Ovary (tissue), 9 donors: ENCODE measurements around the gene CFAP58. TPM values are rescaled to one million over a fixed set of nuclear protein-coding genes. Genes with fewer than 3 reads are reported as not detected.
"Not testable (repeated sequence)": the region's sequence is repeated elsewhere in the genome, so short reads cannot be mapped to it uniquely, and the experiment has no call there.

ENCODE experiments used
- DNase-seq, 5 donors: peaks; one replicate each; pipeline ENCODE4 v3.0.0-alpha.2; 2019 to 2020
- H3K27ac ChIP-seq, 2 donors: fragments of 200-600 bp; one replicate each; pipeline versions ENCODE4 v1.5.1 to v1.8.0; 2019 to 2022
- H3K27me3 ChIP-seq: fragments of 200-600 bp; one replicate; pipeline ENCODE4 v1.8.0; 2022
- H3K36me3 ChIP-seq: fragments of 200-600 bp; sonication (generic); one replicate; pipeline ENCODE4 v1.5.1; 2019
- H3K4me1 ChIP-seq: one replicate; pipeline ENCODE4 v1.8.1; 2013; ENCODE audit warnings: mild to moderate bottlenecking, moderate library complexity; ENCODE audit not compliant: insufficient read depth
- H3K4me3 ChIP-seq: fragments of 200-600 bp; sonication (generic); one replicate; pipeline ENCODE4 v1.5.1; 2017
- H3K9me3 ChIP-seq, 2 donors: fragments of 200-600 bp in 1 of 2; sonication (generic) in 1 of 2; one replicate each; pipeline versions ENCODE4 v1.5.1 to v1.8.1; 2013 to 2019; ENCODE audit warnings: mild to moderate bottlenecking in 1 of 2, moderate library complexity in 1 of 2
- EP300 ChIP-seq: sonication (generic); formaldehyde crosslinking; IDR thresholded peaks from one replicate; pipeline ENCODE4 v1.6.1; 2017; ENCODE audit warnings: antibody characterized with exemption
- POLR2A ChIP-seq: fragments of 450-650 bp; IDR thresholded peaks from one replicate; pipeline ENCODE4 v1.6.1; 2017; ENCODE audit warnings: antibody characterized with exemption, mild to moderate bottlenecking, moderate library complexity
- WGBS, 3 donors: extraction: QIAGEN DNeasy Blood & Tissue Kit in 1 of 3; methylation state at CpG; one replicate each; pipeline versions ENCODE4 v1.1.5 to v1.1.7; 2013 to 2017; 5-methylcytosine and 5-hydroxymethylcytosine counted together
- intact Hi-C, 4 donors: fragments of 100-400 bp; cut with DNase I; formaldehyde crosslinking; loops; one replicate each; pipeline versions ENCODE4 v1.11.0 to v1.15.1; 2022 to 2023
- polyA plus RNA-seq, 2 donors: library from polyadenylated mRNA; stranded (reverse); fragments of 200-250 nt in 1 of 2; fragments of 350-450 nt in 1 of 2; fragmentation: Illumina TruSeq in 1 of 2; extraction: RNeasy Lipid Tissue Mini Kit (QIAGEN cat#74804) in 1 of 2; gene quantifications; one replicate each; pipeline ENCODE4 v1.2.3, GENCODE V29; 2013 to 2014
- total RNA-seq, 7 donors: library from RNA; depleted of rRNA in 2 of 7; stranded (reverse); fragments of >200 nt in 2 of 7; fragmentation: NEBNext Ultra II Directional in 3 of 7; extraction: Animal tissue kit (Norgen Biotek cat#: 25700) in 3 of 7; gene quantifications; one replicate each; pipeline versions ENCODE4 v1.1.0 to v1.2.4, GENCODE V29; 2016 to 2023
- TF ChIP-seq, protein P1 (sequence below), 3 donors: fragments of 450-650 bp in 2 of 3; fragments of 200-600 bp in 1 of 3; IDR thresholded peaks; one replicate each; pipeline versions ENCODE4 v1.5.1 to v1.8.0; 2016 to 2022; ENCODE audit warnings: antibody characterized with exemption in 3 of 3, mild to moderate bottlenecking in 1 of 3
- donor health status: DM: no; HTN: no; CAD: no; lungs with moderate emphysema.
- donor health status: DM: no; HTN: no; CAD: no.
- donor health status: Bipolar disorder and iron deficiency.
- donor health status: DM: yes; HTN: yes; CAD: no.
- donor health status: DM: no; HTN: no; CAD: no.
- donor health status: DM: yes; HTN: yes; CAD: no.

Gene CFAP58
- total and polyA plus RNA-seq, 9 donors = 0.17 to 7.9 (median 0.60) TPM

DNA sequence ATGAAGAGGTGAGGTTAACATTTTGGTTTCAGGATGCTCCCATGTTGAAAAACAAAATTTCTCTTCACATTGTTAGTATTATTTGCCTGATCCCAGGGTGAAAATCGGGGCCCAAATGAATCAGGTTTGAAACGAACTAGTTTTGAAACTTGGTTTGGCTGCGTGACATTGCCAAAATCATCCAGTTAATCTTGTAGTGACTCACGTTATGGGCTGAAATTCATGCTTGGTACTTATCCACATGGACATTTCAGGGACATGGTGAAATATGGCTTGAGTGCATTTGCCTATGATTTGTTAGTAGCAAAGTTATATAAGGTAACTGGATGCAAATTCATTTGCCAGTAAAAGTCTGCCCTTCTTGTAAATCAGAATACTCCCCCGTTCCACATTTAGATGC is 97.3 kb downstream of the CFAP58 start:
- DNase-seq = no peak
- Histone ChIP-seq H3K9me3 (no peaks in the 10 kb centered on the region), H3K36me3 (no peaks in the 10 kb centered on the region), H3K27me3 (no peaks in the 10 kb centered on the region), H3K4me3 (no peak overlapping the region), H3K4me1 (peaks cover 2% of the 10 kb centered on the region), H3K27ac (no peak overlapping the region)
- intact Hi-C loops = no loop called here
- 55 to 79% (median 69%) methylated on average over 5 of the region's 5 CpGs for WGBS, 3 donors
- no peak for TF ChIP-seq POLR2A
- no peak for TF ChIP-seq EP300
- TF ChIP-seq, protein P1, sequence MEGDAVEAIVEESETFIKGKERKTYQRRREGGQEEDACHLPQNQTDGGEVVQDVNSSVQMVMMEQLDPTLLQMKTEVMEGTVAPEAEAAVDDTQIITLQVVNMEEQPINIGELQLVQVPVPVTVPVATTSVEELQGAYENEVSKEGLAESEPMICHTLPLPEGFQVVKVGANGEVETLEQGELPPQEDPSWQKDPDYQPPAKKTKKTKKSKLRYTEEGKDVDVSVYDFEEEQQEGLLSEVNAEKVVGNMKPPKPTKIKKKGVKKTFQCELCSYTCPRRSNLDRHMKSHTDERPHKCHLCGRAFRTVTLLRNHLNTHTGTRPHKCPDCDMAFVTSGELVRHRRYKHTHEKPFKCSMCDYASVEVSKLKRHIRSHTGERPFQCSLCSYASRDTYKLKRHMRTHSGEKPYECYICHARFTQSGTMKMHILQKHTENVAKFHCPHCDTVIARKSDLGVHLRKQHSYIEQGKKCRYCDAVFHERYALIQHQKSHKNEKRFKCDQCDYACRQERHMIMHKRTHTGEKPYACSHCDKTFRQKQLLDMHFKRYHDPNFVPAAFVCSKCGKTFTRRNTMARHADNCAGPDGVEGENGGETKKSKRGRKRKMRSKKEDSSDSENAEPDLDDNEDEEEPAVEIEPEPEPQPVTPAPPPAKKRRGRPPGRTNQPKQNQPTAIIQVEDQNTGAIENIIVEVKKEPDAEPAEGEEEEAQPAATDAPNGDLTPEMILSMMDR (IDR thresholded peaks at IDR 0.05) = no peak

DNA sequence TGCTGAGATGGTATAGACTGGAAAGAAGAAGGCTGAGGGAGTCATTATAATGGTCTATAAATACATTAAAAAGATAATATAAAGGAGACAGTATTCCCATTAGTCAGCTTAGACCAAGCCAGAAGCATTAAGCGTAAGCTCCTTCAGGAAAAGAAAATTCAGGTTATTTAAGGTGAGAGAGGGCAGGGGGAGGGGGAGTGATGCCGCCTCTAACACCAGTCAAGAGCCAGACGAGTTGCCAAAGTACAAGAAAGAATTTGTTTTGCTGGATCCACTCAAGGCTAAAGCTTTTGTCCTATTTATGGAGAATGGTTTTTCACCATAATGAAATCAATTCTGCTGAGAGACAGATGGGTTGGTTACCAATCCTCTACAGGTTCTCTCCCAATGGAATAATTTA is 99.3 kb downstream of the CFAP58 start:
- no peaks in the 10 kb centered on the region for H3K27me3 ChIP-seq
- no peak for TF ChIP-seq POLR2A
- no peak for TF ChIP-seq EP300
- TF ChIP-seq, protein P1 (IDR thresholded peaks at IDR 0.05) = no peak
- no peaks in the 10 kb centered on the region for H3K36me3 ChIP-seq
- 31 to 66% (median 43%) methylated on average over 3 of the region's 3 CpGs for WGBS, 3 donors
- no peak overlapping the region for H3K4me3 ChIP-seq
- no peak for DNase-seq
- intact Hi-C loops = no loop called here
- peaks cover 2% of the 10 kb centered on the region for H3K4me1 ChIP-seq
- no peak overlapping the region for H3K27ac ChIP-seq
- H3K9me3 ChIP-seq = no peaks in the 10 kb centered on the region

- TF ChIP-seq POLR2A = no peak
- TF ChIP-seq, protein P1 (IDR thresholded peaks at IDR 0.05) = no peak
- no peak for TF ChIP-seq EP300
- no peak for DNase-seq
- Histone ChIP-seq H3K9me3 (no peaks in the 10 kb centered on the region), H3K27me3 (no peaks in the 10 kb centered on the region), H3K4me1 (peaks cover 2% of the 10 kb centered on the region), H3K4me3 (no peak overlapping the region), H3K27ac (no peak overlapping the region), H3K36me3 (no peaks in the 10 kb centered on the region)
- WGBS, 3 donors = 44 to 63% (median 46%) methylated on average over 8 of the region's 8 CpGs
- intact Hi-C loops = no loop called here
Observed at GRCh38 chr10:104456802-104457542, 103.3 kb downstream of the CFAP58 start.

GRCh38 chr10:104457543-104457828 is 103.9 kb downstream of the CFAP58 start:
- DNase-seq = no peak
- Histone ChIP-seq H3K9me3 (no peaks in the 10 kb centered on the region), H3K36me3 (no peaks in the 10 kb centered on the region), H3K27ac (no peak overlapping the region), H3K4me3 (no peak overlapping the region), H3K4me1 (peaks cover 2% of the 10 kb centered on the region), H3K27me3 (no peaks in the 10 kb centered on the region)
- no peak for TF ChIP-seq EP300
- no peak for TF ChIP-seq POLR2A
- TF ChIP-seq, protein P1 (IDR thresholded peaks at IDR 0.05) = no peak
- intact Hi-C loops = no loop called here
- WGBS, 3 donors = 64 to 76% (median 75%) methylated on average over 3 of the region's 3 CpGs

- DNase-seq, H3K9me3 ChIP-seq, intact Hi-C loops, H3K27ac ChIP-seq, H3K4me3 ChIP-seq, H3K4me1 ChIP-seq, H3K27me3 ChIP-seq, H3K36me3 ChIP-seq: not testable (repeated sequence)
Observed at GRCh38 chr10:104465575-104465974, 111.9 kb downstream of the CFAP58 start.

- DNase-seq, H3K27ac ChIP-seq, H3K36me3 ChIP-seq, H3K27me3 ChIP-seq, H3K4me3 ChIP-seq, H3K9me3 ChIP-seq, intact Hi-C loops, H3K4me1 ChIP-seq: not testable (repeated sequence)
- WGBS, 3 donors = 90% methylated on average over 2 of the region's 2 CpGs
Observed at GRCh38 chr10:104468818-104469217, 115.2 kb downstream of the CFAP58 start.
